Measurements from ENCODE around the gene ADH1B.

GRCh38 chr4:99323756-99324155 lies 2.6 kb upstream of the ADH1B start:
- TF ChIP-seq, protein P1, sequence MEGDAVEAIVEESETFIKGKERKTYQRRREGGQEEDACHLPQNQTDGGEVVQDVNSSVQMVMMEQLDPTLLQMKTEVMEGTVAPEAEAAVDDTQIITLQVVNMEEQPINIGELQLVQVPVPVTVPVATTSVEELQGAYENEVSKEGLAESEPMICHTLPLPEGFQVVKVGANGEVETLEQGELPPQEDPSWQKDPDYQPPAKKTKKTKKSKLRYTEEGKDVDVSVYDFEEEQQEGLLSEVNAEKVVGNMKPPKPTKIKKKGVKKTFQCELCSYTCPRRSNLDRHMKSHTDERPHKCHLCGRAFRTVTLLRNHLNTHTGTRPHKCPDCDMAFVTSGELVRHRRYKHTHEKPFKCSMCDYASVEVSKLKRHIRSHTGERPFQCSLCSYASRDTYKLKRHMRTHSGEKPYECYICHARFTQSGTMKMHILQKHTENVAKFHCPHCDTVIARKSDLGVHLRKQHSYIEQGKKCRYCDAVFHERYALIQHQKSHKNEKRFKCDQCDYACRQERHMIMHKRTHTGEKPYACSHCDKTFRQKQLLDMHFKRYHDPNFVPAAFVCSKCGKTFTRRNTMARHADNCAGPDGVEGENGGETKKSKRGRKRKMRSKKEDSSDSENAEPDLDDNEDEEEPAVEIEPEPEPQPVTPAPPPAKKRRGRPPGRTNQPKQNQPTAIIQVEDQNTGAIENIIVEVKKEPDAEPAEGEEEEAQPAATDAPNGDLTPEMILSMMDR (IDR thresholded peaks at IDR 0.05), result no peak
- TF ChIP-seq POLR2A (IDR thresholded peaks at IDR 0.05), result no peak
- peak; percentile 52 to 96 for TF ChIP-seq EP300 (IDR thresholded peaks at IDR 0.05)

All from tibial nerve (tissue), 4 donors.